HepG2 (cell line): Measurements from ENCODE around the gene ABRACL. TPM values are rescaled to one million over a fixed set of nuclear protein-coding genes. Genes with fewer than 3 reads are reported as not detected.
A peak's percentile ranks its signal among the peaks of the same experiment; 100 is the strongest.

ENCODE experiments used
- DNMT1 ChIP-seq: sonication (generic); formaldehyde crosslinking; IDR thresholded peaks from 2 replicates; pipeline ENCODE4 v1.5.1; 2020; ENCODE audit warnings: mild to moderate bottlenecking, missing genetic modification reagents
- DR1 ChIP-seq: sonication (generic); formaldehyde crosslinking; IDR thresholded peaks from 2 replicates; pipeline ENCODE4 v1.8.0; 2021; ENCODE audit warnings: mild to moderate bottlenecking, missing genetic modification reagents, inconsistent platforms
- JUND ChIP-seq: sonication (generic); formaldehyde crosslinking; IDR thresholded peaks from 2 replicates; pipeline ENCODE4 v1.8.0; 2022; ENCODE audit warnings: mild to moderate bottlenecking, missing genetic modification reagents
- MTA1 ChIP-seq: sonication (generic); formaldehyde crosslinking; IDR thresholded peaks from 2 replicates; pipeline ENCODE4 v1.4.0; 2020; ENCODE audit warnings: missing genetic modification reagents, mild to moderate bottlenecking, borderline replicate concordance
- SKI ChIP-seq: fragments of 450-650 bp; IDR thresholded peaks from one replicate; pipeline ENCODE4 v1.6.1; 2018; ENCODE audit warnings: mild to moderate bottlenecking; ENCODE audit not compliant: partially characterized antibody
- ZNF142 ChIP-seq: sonication (generic); formaldehyde crosslinking; IDR thresholded peaks from 2 replicates; pipeline ENCODE4 v1.4.0; 2020; ENCODE audit warnings: missing genetic modification reagents
- ZNF546 ChIP-seq: sonication (generic); formaldehyde crosslinking; conservative IDR thresholded peaks from 2 replicates; pipeline ENCODE4 v1.8.1; 2023; ENCODE audit warnings: mild to moderate bottlenecking, missing genetic modification reagents
- ZNF816 ChIP-seq: sonication (generic); formaldehyde crosslinking; IDR thresholded peaks from 2 replicates; pipeline ENCODE4 v1.8.0; 2022; ENCODE audit warnings: missing genetic modification reagents, mild to moderate bottlenecking, borderline replicate concordance
- polyA plus RNA-seq, 8 experiments: library from polyadenylated mRNA; depleted of rRNA in 3 of 8; stranded (reverse) in 7 of 8; unstranded in 1 of 8; fragments of >200 nt; fragmentation: Illumina TruSeq in 4 of 8; extraction: Trizol in 4 of 8; gene quantifications; 2 replicates each; pipeline versions ENCODE4 v1.2.1 to v1.2.3, GENCODE V29; 2011 to 2016; ENCODE audit warnings: low read depth in 4 of 8, missing spikeins in 1 of 8, mixed read lengths in 1 of 8; ENCODE audit not compliant: insufficient read depth in 1 of 8
- total RNA-seq, 5 experiments: library from RNA; depleted of rRNA; stranded (reverse); fragments of >200 nt; fragmentation: Illumina TruSeq; extraction: Trizol; gene quantifications; 2 replicates each; pipeline ENCODE4 v1.2.3, GENCODE V29; 2016; ENCODE audit warnings: low read depth in 1 of 5
- TF ChIP-seq, protein P1 (sequence below): sonication (generic); formaldehyde crosslinking; IDR thresholded peaks from one replicate; pipeline ENCODE4 v1.5.1; 2020; ENCODE audit warnings: mild to moderate bottlenecking, missing genetic modification reagents; ENCODE audit errors: not compliant biosample characterization
- TF ChIP-seq, protein P2 (sequence below): sonication (generic); formaldehyde crosslinking; IDR thresholded peaks from 2 replicates; pipeline ENCODE4 v1.5.0; 2020; ENCODE audit warnings: missing genetic modification reagents, mild to moderate bottlenecking, borderline replicate concordance
- TF ChIP-seq, protein P3 (sequence below): sonication (generic); formaldehyde crosslinking; IDR thresholded peaks from 2 replicates; pipeline ENCODE4 v1.5.1; 2020; ENCODE audit warnings: mild to moderate bottlenecking, missing genetic modification reagents, moderate library complexity

Gene ABRACL
- total and polyA plus RNA-seq, 2 of the 13 experiments (the other 11 are each of a cell fraction or from before 2014, with no cell fraction given) = 1.4 to 5.4 TPM

- TF ChIP-seq, protein P1, sequence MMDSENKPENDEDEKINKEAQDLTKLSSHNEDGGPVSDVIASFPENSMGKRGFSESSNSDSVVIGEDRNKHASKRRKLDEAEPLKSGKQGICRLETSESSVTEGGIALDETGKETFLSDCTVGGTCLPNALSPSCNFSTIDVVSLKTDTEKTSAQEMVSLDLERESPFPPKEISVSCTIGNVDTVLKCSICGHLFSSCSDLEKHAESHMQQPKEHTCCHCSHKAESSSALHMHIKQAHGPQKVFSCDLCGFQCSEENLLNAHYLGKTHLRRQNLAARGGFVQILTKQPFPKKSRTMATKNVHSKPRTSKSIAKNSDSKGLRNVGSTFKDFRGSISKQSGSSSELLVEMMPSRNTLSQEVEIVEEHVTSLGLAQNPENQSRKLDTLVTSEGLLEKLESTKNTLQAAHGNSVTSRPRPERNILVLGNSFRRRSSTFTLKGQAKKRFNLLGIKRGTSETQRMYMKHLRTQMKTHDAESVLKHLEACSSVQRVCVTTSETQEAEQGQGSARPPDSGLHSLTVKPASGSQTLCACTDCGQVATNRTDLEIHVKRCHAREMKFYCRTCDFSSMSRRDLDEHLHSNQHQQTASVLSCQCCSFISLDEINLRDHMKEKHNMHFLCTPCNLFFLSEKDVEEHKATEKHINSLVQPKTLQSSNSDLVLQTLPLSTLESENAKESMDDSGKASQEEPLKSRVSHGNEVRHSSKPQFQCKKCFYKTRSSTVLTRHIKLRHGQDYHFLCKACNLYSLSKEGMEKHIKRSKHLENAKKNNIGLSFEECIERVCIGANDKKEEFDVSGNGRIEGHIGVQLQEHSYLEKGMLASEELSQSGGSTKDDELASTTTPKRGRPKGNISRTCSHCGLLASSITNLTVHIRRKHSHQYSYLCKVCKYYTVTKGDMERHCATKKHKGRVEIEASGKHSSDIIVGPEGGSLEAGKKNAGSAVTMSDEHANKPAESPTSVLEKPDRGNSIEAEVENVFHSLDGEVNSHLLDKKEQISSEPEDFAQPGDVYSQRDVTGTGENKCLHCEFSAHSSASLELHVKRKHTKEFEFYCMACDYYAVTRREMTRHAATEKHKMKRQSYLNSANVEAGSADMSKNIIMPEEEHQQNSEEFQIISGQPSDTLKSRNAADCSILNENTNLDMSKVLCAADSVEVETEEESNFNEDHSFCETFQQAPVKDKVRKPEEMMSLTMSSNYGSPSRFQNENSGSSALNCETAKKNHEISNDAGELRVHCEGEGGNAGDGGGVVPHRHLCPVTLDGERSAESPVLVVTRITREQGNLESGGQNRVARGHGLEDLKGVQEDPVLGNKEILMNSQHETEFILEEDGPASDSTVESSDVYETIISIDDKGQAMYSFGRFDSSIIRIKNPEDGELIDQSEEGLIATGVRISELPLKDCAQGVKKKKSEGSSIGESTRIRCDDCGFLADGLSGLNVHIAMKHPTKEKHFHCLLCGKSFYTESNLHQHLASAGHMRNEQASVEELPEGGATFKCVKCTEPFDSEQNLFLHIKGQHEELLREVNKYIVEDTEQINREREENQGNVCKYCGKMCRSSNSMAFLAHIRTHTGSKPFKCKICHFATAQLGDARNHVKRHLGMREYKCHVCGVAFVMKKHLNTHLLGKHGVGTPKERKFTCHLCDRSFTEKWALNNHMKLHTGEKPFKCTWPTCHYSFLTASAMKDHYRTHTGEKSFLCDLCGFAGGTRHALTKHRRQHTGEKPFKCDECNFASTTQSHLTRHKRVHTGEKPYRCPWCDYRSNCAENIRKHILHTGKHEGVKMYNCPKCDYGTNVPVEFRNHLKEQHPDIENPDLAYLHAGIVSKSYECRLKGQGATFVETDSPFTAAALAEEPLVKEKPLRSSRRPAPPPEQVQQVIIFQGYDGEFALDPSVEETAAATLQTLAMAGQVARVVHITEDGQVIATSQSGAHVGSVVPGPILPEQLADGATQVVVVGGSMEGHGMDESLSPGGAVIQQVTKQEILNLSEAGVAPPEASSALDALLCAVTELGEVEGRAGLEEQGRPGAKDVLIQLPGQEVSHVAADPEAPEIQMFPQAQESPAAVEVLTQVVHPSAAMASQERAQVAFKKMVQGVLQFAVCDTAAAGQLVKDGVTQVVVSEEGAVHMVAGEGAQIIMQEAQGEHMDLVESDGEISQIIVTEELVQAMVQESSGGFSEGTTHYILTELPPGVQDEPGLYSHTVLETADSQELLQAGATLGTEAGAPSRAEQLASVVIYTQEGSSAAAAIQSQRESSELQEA (CRISPR knock-in tag) = peak; percentile 61
- TF ChIP-seq SKI (peak; percentile 42), JUND (no peak), ZNF816 (CRISPR knock-in tag) (peak; percentile 23; the same call in 1 of the 2 replicates), MTA1 (CRISPR knock-in tag) (peak; percentile 15; the same call in 1 of the 2 replicates), DR1 (CRISPR knock-in tag) (peak; percentile 88), ZNF142 (CRISPR knock-in tag) (peak; percentile 77; the same call in 1 of the 2 replicates), DNMT1 (CRISPR knock-in tag) (no peak), ZNF546 (CRISPR knock-in tag) (0 out of 2 replicates have a peak, but pooled peaks have one; percentile 20)
- TF ChIP-seq, protein P2, sequence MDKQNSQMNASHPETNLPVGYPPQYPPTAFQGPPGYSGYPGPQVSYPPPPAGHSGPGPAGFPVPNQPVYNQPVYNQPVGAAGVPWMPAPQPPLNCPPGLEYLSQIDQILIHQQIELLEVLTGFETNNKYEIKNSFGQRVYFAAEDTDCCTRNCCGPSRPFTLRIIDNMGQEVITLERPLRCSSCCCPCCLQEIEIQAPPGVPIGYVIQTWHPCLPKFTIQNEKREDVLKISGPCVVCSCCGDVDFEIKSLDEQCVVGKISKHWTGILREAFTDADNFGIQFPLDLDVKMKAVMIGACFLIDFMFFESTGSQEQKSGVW (CRISPR knock-in tag) = no peak
- TF ChIP-seq, protein P3, sequence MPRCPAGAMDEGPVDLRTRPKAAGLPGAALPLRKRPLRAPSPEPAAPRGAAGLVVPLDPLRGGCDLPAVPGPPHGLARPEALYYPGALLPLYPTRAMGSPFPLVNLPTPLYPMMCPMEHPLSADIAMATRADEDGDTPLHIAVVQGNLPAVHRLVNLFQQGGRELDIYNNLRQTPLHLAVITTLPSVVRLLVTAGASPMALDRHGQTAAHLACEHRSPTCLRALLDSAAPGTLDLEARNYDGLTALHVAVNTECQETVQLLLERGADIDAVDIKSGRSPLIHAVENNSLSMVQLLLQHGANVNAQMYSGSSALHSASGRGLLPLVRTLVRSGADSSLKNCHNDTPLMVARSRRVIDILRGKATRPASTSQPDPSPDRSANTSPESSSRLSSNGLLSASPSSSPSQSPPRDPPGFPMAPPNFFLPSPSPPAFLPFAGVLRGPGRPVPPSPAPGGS (CRISPR knock-in tag) = peak; percentile 33; the same call in 1 of the 2 replicates
These were observed 40.7 kb upstream of the ABRACL start, which contains the start of gene REPS1 (continued) for GRCh38 chr6:138987643-138988468.
